Naive thymus-derived CD8-positive, alpha-beta T cell (primary cell): Measurements from ENCODE around the gene PKIB. TPM values are rescaled to one million over a fixed set of nuclear protein-coding genes. Genes with fewer than 3 reads are reported as not detected.

Source experiments
- ATAC-seq, 2 donors: fragments of 150-1000 bp; cut with Tn5 transposase in 1 of 2; sonication (Bioruptor Pico), chemical (Tn5 transposase) in 1 of 2; 1 replicate in 1 of 2; 2 replicates in 1 of 2; pipeline ENCODE4 v1.10.0; 2021; ENCODE audit warnings: mild to moderate bottlenecking in 2 of 2, moderate library complexity in 2 of 2
- POLR2A ChIA-PET: fragments of 350-600 bp; sonication (Branson Sonifier 250); formaldehyde crosslinking; loops from one replicate; lab custom pipeline; 2021; ENCODE audit warnings: antibody characterized with exemption; lab: Charles Lee
- DNase-seq, 10 donors: peaks; one replicate each; pipeline versions ENCODE4 v3.0.0 to v3.0.0-alpha.2; 2020 to 2022
- H3K27ac Mint-ChIP-seq, 10 donors: one replicate each; pipeline ENCODE4 v1.8.0; 2020 to 2022; ENCODE audit warnings: mild to moderate bottlenecking in 10 of 10, mixed read lengths in 10 of 10, moderate library complexity in 4 of 10, inconsistent platforms in 1 of 10
- H3K27me3 Mint-ChIP-seq, 5 donors: one replicate each; pipeline ENCODE4 v1.8.0; 2021 to 2022; ENCODE audit warnings: mixed read lengths in 5 of 5
- H3K36me3 Mint-ChIP-seq, 3 donors: one replicate each; pipeline ENCODE4 v1.8.0; 2020 to 2022; ENCODE audit warnings: mixed read lengths in 3 of 3, mild to moderate bottlenecking in 2 of 3, inconsistent platforms in 1 of 3
- H3K4me1 Mint-ChIP-seq, 4 donors: one replicate each; pipeline ENCODE4 v1.8.0; 2021 to 2022; ENCODE audit warnings: mixed read lengths in 4 of 4
- H3K4me3 Mint-ChIP-seq, 10 donors: one replicate each; pipeline ENCODE4 v1.8.0; 2020 to 2022; ENCODE audit warnings: mild to moderate bottlenecking in 10 of 10, mixed read lengths in 10 of 10, moderate library complexity in 6 of 10, inconsistent platforms in 1 of 10
- H3K9me3 Mint-ChIP-seq, 9 donors: one replicate each; pipeline ENCODE4 v1.8.0; 2020 to 2022; ENCODE audit warnings: mixed read lengths in 9 of 9, mild to moderate bottlenecking in 3 of 9, inconsistent platforms in 1 of 9, moderate library complexity in 1 of 9
- polyA plus RNA-seq, 3 donors: library from polyadenylated mRNA; unstranded; fragments of 300-500 nt; fragmentation: Illumina TruSeq; gene quantifications; one replicate each; pipeline ENCODE4 v1.2.3, GENCODE V29; 2021
- total RNA-seq, 8 experiments: library from RNA in 2 of 8; stranded (reverse) in 2 of 8; gene quantifications; one replicate each; pipeline ENCODE4 v1.2.3 and lab custom pipeline; 2021 to 2026

Gene PKIB
- total and polyA plus RNA-seq, 5 experiments from 2014 or later, result 0.45 to 0.82 (median 0.75) TPM

DNA sequence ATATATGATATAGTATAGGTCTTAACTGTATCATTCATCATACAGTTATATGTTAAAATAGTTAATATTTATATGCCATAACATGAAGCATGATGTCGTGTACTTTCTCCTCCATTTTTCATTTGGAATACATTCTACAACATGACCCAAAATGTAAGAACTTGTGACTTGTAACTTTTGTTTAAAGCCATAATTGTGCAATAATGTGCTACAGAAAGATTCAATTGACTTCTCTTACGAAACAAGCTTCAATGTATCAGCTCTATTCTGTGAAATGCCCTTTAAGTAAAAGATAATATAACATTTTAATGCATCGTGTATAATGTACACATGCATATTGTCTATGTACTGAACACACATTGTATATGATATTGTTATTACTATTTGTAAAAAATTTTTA lies 92.6 kb downstream of the PKIB start:
- POLR2A ChIA-PET, result no interaction called here
- no peak for DNase-seq
- Mint-ChIP-seq H3K9me3 (peaks cover 0 to 2% (median 0%) of the 10 kb centered on the region in 9 donors), H3K27ac (no peak overlapping the region), H3K27me3 (peaks cover 0 to 9% (median 0%) of the 10 kb centered on the region in 5 donors), H3K4me3 (no peak overlapping the region), H3K4me1 (no peaks in the 10 kb centered on the region), H3K36me3 (no peaks in the 10 kb centered on the region)
- ATAC-seq, result no peak

DNA sequence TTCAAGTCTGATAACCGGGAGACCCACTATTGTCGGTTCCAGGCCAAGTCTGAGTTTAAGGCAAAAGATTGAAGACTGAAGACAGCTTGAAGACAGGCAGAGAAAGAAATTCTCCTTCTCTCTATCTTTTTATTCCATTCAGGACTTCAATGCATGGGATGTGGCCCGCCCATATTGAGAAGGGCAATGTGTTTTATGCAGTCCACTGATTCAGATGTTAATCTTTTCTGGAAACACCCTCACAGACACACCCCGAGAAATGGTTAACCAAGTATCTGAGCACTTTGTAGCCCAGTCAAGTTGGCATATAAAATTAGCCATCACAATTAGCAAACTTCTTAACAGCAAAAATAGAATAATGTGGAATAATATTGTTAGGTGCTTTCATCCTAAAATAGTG lies 93.9 kb downstream of the PKIB start:
- Mint-ChIP-seq H3K4me1 (no peaks in the 10 kb centered on the region), H3K27me3 (peaks cover 0 to 13% (median 2%) of the 10 kb centered on the region in 5 donors), H3K4me3 (no peak overlapping the region)

DNA sequence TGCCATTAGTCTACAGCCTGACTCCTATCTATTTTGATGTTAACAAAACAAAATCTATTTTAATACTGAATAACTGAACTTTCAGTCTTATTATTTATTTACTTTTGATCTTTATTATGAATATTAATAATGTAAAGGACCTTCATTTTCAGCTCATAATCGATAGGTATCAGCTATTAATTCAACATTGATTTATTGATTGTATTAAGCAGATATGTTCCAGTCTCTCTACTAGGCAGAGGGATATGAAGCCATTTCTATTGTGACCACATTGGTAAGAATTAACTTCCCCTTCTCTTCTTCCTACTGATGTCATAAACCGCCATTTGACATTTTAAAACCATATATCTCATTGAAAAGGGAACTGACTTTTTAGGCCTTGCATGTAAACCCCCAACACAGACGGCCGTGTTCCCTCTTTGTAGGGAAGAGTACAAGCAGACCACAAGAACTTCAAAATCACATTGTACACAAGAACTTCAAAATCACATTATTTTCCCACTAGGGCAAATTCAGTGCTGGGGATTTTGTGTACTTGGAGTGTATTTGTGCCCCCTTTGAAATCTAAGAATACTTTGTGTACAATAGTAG lies 99.8 kb downstream of the PKIB start:
- H3K36me3 Mint-ChIP-seq, result no peaks in the 10 kb centered on the region
- no peaks in the 10 kb centered on the region for H3K9me3 Mint-ChIP-seq
- POLR2A ChIA-PET, result no interaction called here
- H3K27ac Mint-ChIP-seq, result no peak overlapping the region
- ATAC-seq, result no peak
- H3K4me3 Mint-ChIP-seq, result no peak overlapping the region
- DNase-seq, result no peak
- H3K27me3 Mint-ChIP-seq, result peaks cover 0 to 9% (median 2%) of the 10 kb centered on the region in 5 donors
- no peaks in the 10 kb centered on the region for H3K4me1 Mint-ChIP-seq

More for the DNA sequence above, 93.9 kb downstream of the PKIB start:
- Mint-ChIP-seq H3K36me3 (no peaks in the 10 kb centered on the region), H3K9me3 (peaks cover 0 to 2% (median 0%) of the 10 kb centered on the region in 9 donors), H3K27ac (no peak overlapping the region)
- POLR2A ChIA-PET, result no interaction called here
- ATAC-seq (no peak), DNase-seq (no peak)

DNA sequence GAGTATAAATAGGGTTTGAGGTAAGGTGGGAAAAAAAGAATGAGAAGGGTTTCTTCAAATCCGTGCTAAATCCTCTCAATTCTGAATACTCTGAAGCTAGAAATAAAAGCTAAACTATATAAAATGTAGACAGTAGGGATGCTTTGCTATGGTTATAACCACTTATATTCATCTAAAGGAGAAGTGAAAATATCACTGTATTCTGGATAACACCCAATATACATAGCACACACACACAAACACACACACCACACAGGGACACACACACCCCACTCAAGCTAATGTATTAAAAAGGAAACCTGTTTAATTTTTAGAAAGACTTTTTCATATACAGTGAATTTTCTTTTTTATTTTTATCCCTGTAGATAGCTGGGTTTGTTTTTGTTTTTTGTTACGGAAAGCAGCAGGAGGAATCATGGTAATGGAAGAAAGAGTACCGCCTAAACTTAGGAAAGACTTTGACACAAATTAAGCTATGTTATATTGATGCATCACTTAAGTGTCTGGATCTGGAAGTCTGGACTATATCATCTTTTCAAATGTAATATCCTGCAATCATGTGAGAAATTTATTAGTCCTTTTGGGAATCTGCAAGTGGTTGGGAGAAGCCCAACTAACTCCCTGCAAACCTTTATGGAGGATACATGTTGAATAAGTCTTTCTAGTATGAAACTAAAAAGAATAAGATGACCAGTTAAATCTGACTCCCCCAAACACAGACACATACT lies 100.9 kb downstream of the PKIB start:
- H3K4me1 Mint-ChIP-seq, result no peaks in the 10 kb centered on the region
- no peak overlapping the region for H3K27ac Mint-ChIP-seq
- ATAC-seq (no peak), DNase-seq (no peak)
- no peaks in the 10 kb centered on the region for H3K36me3 Mint-ChIP-seq
- no peak overlapping the region for H3K4me3 Mint-ChIP-seq
- H3K9me3 Mint-ChIP-seq, result no peaks in the 10 kb centered on the region
- POLR2A ChIA-PET, result no interaction called here
- peaks cover 0 to 9% (median 2%) of the 10 kb centered on the region in 5 donors for H3K27me3 Mint-ChIP-seq

DNA sequence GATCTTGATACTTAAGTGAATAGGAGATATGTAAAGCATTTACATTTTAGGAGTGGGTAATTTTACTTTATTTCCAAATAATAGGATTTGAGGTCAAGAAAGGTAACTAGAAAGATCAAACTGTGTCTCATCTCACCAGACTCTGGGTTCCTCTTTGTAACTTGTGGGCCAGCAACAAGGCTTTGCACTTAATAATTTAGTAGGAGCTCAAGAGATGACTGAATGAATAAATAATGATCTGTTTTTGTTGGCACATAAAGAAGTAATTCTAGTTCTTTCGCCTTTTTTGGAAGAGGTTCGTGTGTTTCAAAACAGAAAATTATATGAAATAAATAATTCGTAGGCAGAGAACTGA lies 101.9 kb downstream of the PKIB start:
- no peak for ATAC-seq
- POLR2A ChIA-PET, result no interaction called here
- Mint-ChIP-seq H3K27me3 (peaks cover 0 to 5% (median 2%) of the 10 kb centered on the region in 5 donors), H3K9me3 (no peaks in the 10 kb centered on the region), H3K27ac (no peak overlapping the region), H3K4me3 (no peak overlapping the region), H3K4me1 (no peaks in the 10 kb centered on the region), H3K36me3 (no peaks in the 10 kb centered on the region)
- no peak for DNase-seq

DNA sequence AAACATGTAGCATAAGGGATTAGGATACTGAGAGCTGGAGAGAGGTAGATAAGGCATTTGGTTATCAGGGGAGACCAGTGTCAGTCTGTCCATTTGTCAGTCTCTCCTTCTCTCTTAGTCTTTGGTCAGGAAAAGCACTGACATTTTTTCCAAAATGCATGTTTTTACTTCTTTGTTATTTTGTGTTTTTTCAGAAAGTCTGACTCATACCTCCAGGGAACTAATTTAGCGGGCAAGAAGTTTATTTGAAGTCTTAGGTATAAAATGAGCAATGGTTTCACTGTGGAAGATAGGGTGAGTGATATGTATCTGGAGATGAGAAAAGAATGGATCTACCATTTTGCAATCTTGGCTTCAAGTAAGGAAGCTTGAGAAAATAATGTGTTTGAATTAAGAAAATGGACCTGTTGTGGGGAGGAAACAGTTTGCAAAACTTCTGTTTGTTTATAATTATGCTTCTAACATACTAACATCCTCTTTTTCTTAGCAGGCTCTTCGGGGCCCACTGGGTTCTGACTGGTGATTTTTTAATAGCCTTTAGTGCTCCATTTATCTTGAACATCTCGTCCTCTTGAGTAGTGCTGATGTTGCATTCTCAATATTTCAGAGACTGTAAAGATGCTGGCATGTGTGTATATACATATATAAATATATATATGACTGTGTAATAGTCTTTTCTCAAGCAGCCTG lies 102.4 kb downstream of the PKIB start:
- Mint-ChIP-seq H3K27me3 (peaks cover 0 to 5% (median 2%) of the 10 kb centered on the region in 5 donors), H3K36me3 (no peaks in the 10 kb centered on the region), H3K4me1 (no peaks in the 10 kb centered on the region), H3K4me3 (no peak overlapping the region), H3K27ac (no peak overlapping the region), H3K9me3 (no peaks in the 10 kb centered on the region)
- no peak for ATAC-seq
- POLR2A ChIA-PET, result no interaction called here
- DNase-seq, result no peak

DNA sequence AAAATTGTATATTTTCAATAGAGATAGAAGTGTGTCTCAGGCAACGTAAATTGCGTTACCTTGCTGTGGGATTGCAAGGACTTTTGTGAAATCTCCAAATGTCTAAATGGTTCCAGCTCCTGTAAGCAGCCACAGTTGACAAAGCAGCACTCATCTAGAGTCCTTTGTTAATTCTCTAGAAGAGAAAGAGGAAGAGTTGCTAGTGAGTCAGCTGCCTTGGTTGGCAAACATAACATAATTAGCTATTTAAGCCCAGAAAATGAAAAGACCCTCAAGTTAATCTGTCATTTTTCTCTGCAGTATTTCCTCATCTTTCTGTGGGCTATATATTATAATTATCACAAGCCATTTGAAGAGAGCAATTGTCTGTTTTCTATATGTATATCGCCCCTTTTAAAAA lies 102.9 kb downstream of the PKIB start:
- ATAC-seq (no peak), DNase-seq (no peak)
- H3K4me3 Mint-ChIP-seq, result no peak overlapping the region
- H3K27me3 Mint-ChIP-seq, result peaks cover 0 to 4% (median 2%) of the 10 kb centered on the region in 5 donors
- no peaks in the 10 kb centered on the region for H3K4me1 Mint-ChIP-seq
- POLR2A ChIA-PET, result no interaction called here
- no peak overlapping the region for H3K27ac Mint-ChIP-seq
- H3K9me3 Mint-ChIP-seq, result no peaks in the 10 kb centered on the region
- H3K36me3 Mint-ChIP-seq, result no peaks in the 10 kb centered on the region

DNA sequence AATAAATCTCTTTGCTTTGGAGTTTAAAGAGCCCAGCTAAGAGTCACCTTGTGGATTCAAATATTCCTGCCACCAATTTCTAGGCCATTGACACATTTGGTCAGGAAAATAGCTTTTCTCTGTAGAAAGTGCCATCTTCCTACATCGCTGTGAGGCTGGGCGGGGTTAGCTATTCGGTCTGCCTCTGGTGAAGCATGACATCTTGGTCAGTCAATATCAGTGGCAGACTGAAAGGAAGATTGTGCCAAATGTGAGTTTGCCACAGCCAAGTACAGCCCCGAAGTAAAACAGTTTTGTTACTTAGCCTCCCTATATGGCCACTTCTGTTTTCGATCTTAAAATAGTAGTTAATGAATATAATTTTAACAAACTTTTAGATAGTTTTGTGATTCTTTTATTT lies 103.9 kb downstream of the PKIB start:
- POLR2A ChIA-PET, result no interaction called here
- Mint-ChIP-seq H3K36me3 (no peaks in the 10 kb centered on the region), H3K9me3 (no peaks in the 10 kb centered on the region), H3K4me1 (no peaks in the 10 kb centered on the region), H3K27ac (no peak overlapping the region), H3K27me3 (peaks cover 0 to 2% (median 0%) of the 10 kb centered on the region in 5 donors), H3K4me3 (no peak overlapping the region)
- ATAC-seq, result no peak
- DNase-seq, result no peak

DNA sequence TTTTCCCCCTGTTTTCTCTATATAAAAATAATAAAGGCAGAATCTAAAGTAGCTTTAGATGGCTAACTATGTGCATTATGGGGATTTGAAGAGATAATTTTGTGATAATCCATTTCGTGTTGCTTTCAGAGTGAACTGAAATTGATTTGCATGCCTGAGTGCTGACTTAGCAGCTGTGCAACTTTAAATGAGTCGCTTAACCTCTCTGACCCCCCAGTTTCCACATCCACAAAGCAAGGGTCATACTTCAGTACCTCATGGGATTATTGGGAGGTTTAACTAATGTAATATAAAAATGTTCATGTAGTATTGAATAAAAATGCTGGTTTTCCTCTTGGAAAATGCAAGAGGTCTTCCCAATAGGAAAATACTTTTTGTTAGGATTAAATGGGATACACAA lies 105.5 kb downstream of the PKIB start:
- Mint-ChIP-seq H3K4me3 (no peak overlapping the region), H3K4me1 (no peaks in the 10 kb centered on the region), H3K27me3 (peaks cover 0 to 8% (median 3%) of the 10 kb centered on the region in 5 donors), H3K36me3 (no peaks in the 10 kb centered on the region), H3K9me3 (no peaks in the 10 kb centered on the region), H3K27ac (no peak overlapping the region)
- DNase-seq (no peak), ATAC-seq (no peak)
- POLR2A ChIA-PET, result no interaction called here

DNA sequence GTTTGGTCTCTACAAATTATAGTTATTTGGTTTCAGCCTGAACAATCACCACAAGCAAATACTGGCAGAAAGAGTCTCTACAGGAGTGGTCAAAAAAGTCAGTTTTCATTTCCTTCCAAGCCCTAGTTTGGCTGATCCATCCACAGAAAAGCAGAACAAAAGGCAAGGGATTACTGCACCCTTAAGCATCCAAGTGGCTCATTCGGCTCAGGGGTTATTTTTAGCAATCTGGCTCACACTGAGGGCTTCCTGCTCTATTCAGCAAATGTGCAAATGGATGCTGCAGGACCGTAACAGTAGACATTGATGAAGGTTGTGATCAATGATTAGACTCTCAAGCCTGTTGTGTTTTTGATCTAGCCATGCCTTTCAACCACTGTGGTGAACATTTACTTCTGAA lies 107.1 kb downstream of the PKIB start:
- ATAC-seq, result no peak
- no peaks in the 10 kb centered on the region for H3K9me3 Mint-ChIP-seq
- H3K4me1 Mint-ChIP-seq, result no peaks in the 10 kb centered on the region

DNA sequence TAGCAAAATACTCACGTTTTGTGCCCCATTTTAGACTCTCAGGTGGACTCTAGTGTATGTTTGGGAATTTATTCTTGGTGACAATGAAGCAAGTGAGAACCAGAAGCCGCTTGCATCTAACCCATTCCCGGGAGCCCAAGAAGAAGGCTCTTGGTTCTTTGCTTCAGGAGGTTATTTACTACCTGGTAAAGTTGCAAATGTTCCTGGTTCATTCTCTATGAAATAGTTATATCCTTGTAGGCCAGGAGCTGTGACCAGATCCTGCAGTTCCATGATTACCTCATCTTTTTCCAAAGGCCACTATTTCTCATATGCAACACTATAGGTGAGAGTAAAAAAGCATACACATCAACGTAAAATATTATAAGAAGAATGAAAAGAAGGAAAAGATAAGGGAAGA lies 108.4 kb downstream of the PKIB start:
- Mint-ChIP-seq H3K27me3 (peaks cover 0 to 8% (median 3%) of the 10 kb centered on the region in 5 donors), H3K4me3 (no peak overlapping the region), H3K27ac (no peak overlapping the region), H3K4me1 (no peaks in the 10 kb centered on the region), H3K9me3 (no peaks in the 10 kb centered on the region), H3K36me3 (no peaks in the 10 kb centered on the region)
- ATAC-seq (no peak), DNase-seq (no peak)
- POLR2A ChIA-PET, result no interaction called here

More for the DNA sequence above, 107.1 kb downstream of the PKIB start:
- Mint-ChIP-seq H3K4me3 (no peak overlapping the region), H3K36me3 (no peaks in the 10 kb centered on the region), H3K27me3 (peaks cover 0 to 8% (median 3%) of the 10 kb centered on the region in 5 donors), H3K27ac (no peak overlapping the region)
- no peak for DNase-seq
- POLR2A ChIA-PET, result no interaction called here

DNA sequence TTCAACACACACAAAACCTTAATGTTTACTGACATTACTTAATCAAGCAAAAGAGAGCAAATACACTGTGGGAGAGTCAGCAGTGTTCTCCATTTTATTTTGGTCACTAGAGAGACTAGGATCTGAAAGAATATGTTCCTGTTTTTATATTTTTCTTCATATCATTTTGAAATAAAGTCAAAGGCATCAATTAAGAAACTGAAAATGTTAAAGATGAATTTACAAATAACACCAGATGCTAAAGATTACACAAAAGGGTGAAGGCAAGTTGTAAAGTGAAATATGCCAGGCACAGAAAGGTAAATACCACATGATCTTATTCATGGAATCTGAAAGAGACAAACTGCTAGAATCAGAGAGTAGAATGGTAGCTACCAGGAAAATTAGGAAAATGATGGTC lies 109.0 kb downstream of the PKIB start:
- POLR2A ChIA-PET, result no interaction called here
- Mint-ChIP-seq H3K36me3 (no peaks in the 10 kb centered on the region), H3K27ac (no peak overlapping the region), H3K27me3 (peaks cover 0 to 8% (median 3%) of the 10 kb centered on the region in 5 donors), H3K4me3 (no peak overlapping the region), H3K9me3 (no peaks in the 10 kb centered on the region), H3K4me1 (no peaks in the 10 kb centered on the region)
- DNase-seq (no peak), ATAC-seq (no peak)

DNA sequence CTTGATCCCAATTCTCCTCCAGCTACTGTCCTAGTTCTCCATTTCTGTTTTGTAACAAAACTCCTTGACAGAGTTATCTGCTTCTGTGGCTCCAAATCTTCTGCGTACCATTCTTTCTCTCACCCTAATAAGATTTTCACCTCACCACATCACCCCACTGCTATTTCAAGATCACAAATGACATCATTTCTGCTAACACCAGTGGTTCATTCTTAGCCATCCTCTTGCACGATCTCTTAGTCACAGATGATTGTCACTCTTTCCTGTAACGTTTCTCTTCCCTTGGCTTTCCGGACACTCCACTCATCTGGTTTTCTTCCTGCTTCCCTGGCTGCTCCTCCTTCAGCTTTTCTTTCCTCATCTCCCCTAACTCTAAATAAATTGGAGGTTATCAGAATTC lies 112.5 kb downstream of the PKIB start:
- POLR2A ChIA-PET, result no interaction called here
- no peaks in the 10 kb centered on the region for H3K36me3 Mint-ChIP-seq
- H3K27ac Mint-ChIP-seq, result no peak overlapping the region
- no peaks in the 10 kb centered on the region for H3K4me1 Mint-ChIP-seq
- no peaks in the 10 kb centered on the region for H3K9me3 Mint-ChIP-seq
- peaks cover 0 to 8% (median 7%) of the 10 kb centered on the region in 5 donors for H3K27me3 Mint-ChIP-seq
- DNase-seq (no peak), ATAC-seq (no peak)
- no peak overlapping the region for H3K4me3 Mint-ChIP-seq
